HG03565 (cell line): Measurements from ENCODE around the gene NCOA3.

ENCODE experiments used
- ATAC-seq: cut with Tn5 transposase; IDR thresholded peaks from one replicate; pipeline ENCODE4 v1.9.1; 2021; ENCODE audit warnings: mild to moderate bottlenecking, moderate library complexity; ENCODE audit not compliant: unreplicated experiment

The NCOA3 gene

GRCh38 chr20:47662483-47663353 is 161.0 kb downstream of the NCOA3 start:
- no peak for ATAC-seq

- ATAC-seq: no peak
Measured at GRCh38 chr20:47663354-47664067, 161.8 kb downstream of the NCOA3 start.

GRCh38 chr20:47664068-47664437 is 162.4 kb downstream of the NCOA3 start:
- no peak for ATAC-seq

- no peak for ATAC-seq
Measured at GRCh38 chr20:47664744-47665143, 163.1 kb downstream of the NCOA3 start.

- ATAC-seq: no peak
Measured at GRCh38 chr20:47665221-47665991, 163.7 kb downstream of the NCOA3 start.

DNA sequence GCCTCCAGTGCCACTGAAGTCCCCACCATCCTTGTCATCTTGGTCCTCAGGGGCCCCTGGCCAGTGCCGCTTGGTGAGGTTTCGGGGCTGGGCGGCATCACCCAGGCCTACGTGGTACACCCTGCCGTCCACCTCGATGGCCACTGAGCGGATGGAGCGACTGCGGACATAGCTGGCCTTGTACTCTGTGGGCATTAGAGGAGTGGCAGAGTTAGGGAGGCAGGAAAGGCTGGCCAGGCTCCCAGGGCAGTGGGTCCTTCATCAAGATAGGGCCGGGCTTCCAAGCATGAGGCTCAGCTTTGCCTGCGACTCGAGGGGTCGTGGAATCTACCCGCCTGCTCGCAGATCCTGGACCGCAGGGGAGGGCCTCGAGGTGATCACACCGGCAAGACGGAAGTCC is 164.6 kb downstream of the NCOA3 start:
- no peak for ATAC-seq

DNA sequence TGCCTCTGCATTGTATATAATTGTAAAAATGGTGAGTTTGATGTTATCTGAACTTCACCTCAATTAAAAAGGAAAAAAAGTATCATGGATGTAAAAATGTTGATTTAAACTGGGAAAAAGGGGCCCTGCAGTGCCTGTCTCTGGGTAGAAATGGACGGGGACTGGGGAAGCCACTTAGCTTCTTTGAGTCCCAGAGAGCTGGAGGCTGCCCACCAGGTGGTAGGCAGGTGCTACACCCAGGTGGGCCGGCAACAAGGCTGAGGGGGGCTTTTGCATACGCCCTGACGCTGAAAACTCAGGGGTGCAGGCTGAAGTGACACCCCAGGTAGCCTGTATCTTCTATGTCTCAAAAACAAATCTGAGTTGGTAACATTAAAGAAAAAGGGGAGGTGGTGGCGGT is 165.4 kb downstream of the NCOA3 start:
- no peak for ATAC-seq

- no peak for ATAC-seq
Measured at GRCh38 chr20:47667531-47668312, 166.0 kb downstream of the NCOA3 start.

GRCh38 chr20:47668313-47669151 is 166.8 kb downstream of the NCOA3 start:
- no peak for ATAC-seq

GRCh38 chr20:47669152-47669425 is 167.4 kb downstream of the NCOA3 start:
- ATAC-seq: no peak

DNA sequence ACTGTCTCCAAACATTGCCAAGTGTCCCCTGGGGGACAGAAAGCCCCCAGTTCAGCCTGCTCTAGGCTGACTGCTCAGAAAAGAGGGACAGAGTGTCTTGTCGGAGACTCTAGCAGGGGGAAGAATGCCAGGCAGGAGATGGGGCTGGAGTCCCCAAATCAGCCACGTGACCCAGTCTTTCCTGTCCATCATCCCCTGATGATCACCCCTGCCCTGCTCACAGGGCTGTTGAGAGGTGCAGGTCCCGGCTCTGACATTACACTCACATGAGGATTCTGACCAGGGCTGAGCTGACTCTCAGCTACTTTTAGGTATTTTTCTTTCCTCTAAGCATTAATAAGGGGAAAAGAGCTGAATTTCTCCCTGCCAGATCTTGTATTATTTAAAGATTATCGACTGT is 167.8 kb downstream of the NCOA3 start:
- no peak for ATAC-seq

- ATAC-seq: no peak
Measured at GRCh38 chr20:47669927-47670890, 168.5 kb downstream of the NCOA3 start.

DNA sequence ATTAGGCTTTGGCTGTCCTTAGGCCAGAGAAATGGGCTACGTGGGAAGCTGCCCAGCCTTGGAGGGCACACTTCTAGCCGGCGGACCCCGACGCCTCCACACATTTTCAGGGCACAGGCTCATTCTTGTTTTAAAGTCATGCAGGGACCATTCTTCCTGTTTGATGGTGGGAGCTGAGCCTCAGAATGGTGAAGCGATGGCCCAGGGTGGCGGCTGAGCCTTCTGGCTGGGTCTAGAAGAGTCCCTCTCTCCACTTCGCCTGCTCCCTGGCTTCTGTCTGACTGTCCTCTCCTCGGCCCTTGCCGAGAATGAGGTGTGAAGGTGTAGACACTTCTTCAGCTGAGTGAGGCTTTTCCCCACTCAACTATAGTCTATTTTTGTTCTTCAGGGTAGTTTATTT is 169.2 kb downstream of the NCOA3 start:
- ATAC-seq: no peak

GRCh38 chr20:47672166-47672565 is 170.5 kb downstream of the NCOA3 start:
- ATAC-seq: no peak

DNA sequence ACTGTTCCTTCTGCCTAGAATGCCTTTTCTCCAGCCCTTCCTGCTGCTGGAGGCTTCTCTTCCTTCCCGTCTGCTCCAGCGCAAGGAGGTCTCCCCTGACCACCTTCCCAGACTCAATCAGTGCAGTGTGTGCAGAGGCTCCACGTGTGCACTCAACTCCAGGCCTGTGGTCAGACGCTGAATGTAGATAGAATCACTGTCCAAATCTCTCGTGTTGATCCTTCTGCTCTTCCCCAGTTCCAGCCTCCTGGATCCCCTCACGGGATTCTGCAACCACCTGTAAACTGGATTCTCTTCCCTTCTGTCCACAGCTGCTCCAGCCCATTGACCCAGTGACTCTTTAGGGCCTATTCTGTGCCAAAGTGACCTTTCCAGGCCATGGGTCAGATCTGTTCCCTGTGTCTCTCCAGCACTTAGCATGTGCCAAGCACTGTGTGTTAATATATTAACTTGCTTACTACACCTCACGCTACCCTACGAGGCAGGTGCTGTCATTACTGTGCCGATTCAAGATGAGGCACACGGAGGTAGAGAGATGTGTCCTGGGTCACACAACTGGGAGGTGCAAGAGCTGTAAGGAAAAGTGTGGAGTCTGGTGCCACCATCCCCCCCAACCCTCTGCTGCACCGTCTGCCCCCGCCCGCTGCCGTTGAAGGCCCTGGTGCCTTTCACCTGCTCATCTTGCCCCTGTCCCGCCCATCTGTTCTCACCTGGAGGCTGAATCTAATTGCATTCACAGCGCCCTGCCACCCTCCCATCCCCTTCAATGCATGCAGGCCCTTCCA is 171.4 kb downstream of the NCOA3 start:
- ATAC-seq: no peak

DNA sequence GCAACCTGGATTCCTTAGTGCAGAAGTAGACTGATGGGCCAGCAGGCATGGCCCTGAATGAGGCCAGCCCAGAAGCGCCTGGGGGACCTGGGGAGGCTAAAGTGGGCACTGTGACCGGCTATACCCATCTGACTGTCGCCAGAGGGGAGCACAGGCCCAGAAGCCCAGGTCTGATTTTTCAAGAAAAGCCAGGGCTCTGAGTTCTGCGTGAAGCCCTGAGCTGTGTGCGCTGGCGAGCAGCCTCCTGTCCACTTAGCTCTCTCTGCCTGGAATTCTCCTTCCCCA is 171.9 kb downstream of the NCOA3 start:
- no peak for ATAC-seq

GRCh38 chr20:47674145-47674544 is 172.5 kb downstream of the NCOA3 start:
- no peak for ATAC-seq

- ATAC-seq: no peak
Measured at GRCh38 chr20:47674686-47675085, 173.0 kb downstream of the NCOA3 start.
